ENCODE measurements around the gene SHLD2.
"Not testable (repeated sequence)": the region's sequence is repeated elsewhere in the genome, so short reads cannot be mapped to it uniquely, and the experiment has no call there.

DNA sequence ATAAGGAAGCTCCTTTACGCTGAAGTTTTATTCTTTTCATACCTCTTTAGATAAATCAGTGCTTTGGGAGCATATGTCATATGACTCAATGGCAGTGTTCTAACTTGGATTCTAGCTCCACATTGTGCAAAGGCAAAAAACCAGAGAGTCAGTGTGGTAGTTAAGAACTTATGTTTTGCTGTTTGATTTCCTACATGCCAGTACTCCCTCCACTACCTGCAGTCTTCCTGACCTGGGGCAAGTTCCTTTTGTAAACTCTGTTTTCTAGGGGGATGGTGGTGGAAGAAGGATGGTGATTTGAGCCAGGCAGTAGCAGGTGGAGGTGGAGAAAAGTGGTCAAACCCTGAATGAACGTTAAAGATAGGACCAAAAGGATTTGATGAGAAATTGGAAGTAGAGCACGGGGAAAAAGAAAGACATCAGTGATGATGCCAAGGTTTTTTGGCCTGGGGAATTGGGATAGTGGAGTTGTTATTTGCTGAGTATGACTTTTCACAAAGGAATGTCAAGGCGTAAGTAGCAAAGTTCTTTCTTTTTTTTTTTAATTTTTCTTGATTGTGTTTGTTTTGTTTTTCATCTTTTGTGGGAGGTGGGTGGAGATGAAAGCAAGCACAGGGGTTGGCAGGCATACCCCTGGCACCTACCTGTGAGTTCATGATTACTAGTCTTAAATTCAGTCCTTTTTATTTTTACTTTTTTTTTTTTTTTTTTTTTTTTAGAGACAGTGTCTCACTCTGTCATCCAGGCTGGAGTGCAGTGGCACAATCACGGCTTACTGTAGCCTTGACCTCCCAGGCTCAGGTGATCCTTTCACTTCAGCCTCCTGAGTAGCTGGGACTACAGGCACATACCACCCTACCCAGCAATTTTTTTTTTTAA lies 47.5 kb downstream of the SHLD2 start:
- TF ChIP-seq, protein P1, sequence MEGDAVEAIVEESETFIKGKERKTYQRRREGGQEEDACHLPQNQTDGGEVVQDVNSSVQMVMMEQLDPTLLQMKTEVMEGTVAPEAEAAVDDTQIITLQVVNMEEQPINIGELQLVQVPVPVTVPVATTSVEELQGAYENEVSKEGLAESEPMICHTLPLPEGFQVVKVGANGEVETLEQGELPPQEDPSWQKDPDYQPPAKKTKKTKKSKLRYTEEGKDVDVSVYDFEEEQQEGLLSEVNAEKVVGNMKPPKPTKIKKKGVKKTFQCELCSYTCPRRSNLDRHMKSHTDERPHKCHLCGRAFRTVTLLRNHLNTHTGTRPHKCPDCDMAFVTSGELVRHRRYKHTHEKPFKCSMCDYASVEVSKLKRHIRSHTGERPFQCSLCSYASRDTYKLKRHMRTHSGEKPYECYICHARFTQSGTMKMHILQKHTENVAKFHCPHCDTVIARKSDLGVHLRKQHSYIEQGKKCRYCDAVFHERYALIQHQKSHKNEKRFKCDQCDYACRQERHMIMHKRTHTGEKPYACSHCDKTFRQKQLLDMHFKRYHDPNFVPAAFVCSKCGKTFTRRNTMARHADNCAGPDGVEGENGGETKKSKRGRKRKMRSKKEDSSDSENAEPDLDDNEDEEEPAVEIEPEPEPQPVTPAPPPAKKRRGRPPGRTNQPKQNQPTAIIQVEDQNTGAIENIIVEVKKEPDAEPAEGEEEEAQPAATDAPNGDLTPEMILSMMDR (IDR thresholded peaks at IDR 0.05), result not testable (repeated sequence)
- not testable (repeated sequence) for TF ChIP-seq EP300 (IDR thresholded peaks at IDR 0.05)

Data from ovary (tissue), 3 donors.